Loucy (cell line): Measurements from ENCODE around the gene SRCIN1.

Source experiments
- H2AFZ ChIP-seq: fragments of 200-600 bp; sonication (generic); 2 replicates; pipeline ENCODE4 v1.6.0; 2016; ENCODE audit warnings: antibody characterized with exemption, mild to moderate bottlenecking, low read length, moderate library complexity
- H3F3A ChIP-seq: fragments of 200-600 bp; 2 replicates; pipeline ENCODE4 v1.6.0; 2016; ENCODE audit warnings: antibody characterized with exemption, low read depth, mild to moderate bottlenecking
- H3K27me3 ChIP-seq: fragments of 200-600 bp; sonication (generic); 2 replicates; pipeline ENCODE4 v1.6.1; 2014; ENCODE audit warnings: low read length, mild to moderate bottlenecking; ENCODE audit not compliant: insufficient read depth, poor library complexity, severe bottlenecking
- H3K36me3 ChIP-seq: fragments of 200-600 bp; sonication (generic); 2 replicates; pipeline ENCODE4 v1.6.1; 2016; ENCODE audit warnings: low read length; ENCODE audit not compliant: insufficient read depth
- H3K4me1 ChIP-seq: fragments of 200-600 bp; sonication (generic); 2 replicates; pipeline ENCODE4 v1.5.1; 2014; ENCODE audit warnings: low read length, mild to moderate bottlenecking; ENCODE audit not compliant: insufficient read depth, poor library complexity, severe bottlenecking
- H3K4me2 ChIP-seq: fragments of 200-600 bp; sonication (generic); 2 replicates; pipeline ENCODE4 v1.6.0; 2014; ENCODE audit warnings: antibody characterized with exemption, low read length, low read depth, mild to moderate bottlenecking; ENCODE audit not compliant: poor library complexity, severe bottlenecking
- H3K4me3 ChIP-seq: fragments of 200-600 bp; sonication (generic); 2 replicates; pipeline ENCODE4 v1.5.1; 2014; ENCODE audit warnings: low read length, mild to moderate bottlenecking, mixed read lengths; ENCODE audit not compliant: poor library complexity, severe bottlenecking
- H3K79me2 ChIP-seq: fragments of 200-600 bp; sonication (generic); 2 replicates; pipeline ENCODE4 v1.6.1; 2014; ENCODE audit warnings: low read length; ENCODE audit not compliant: insufficient read depth
- H3K9ac ChIP-seq: fragments of 200-600 bp; sonication (generic); 2 replicates; pipeline ENCODE4 v1.6.0; 2014; ENCODE audit warnings: mild to moderate bottlenecking, low read depth, low read length, moderate library complexity; ENCODE audit not compliant: poor library complexity, severe bottlenecking
- H3K9me2 ChIP-seq: fragments of 200-600 bp; sonication (generic); replicated peaks from 2 replicates; pipeline ENCODE4 v1.6.1; 2016; ENCODE audit warnings: low read depth, low read length, mixed read lengths
- H3K9me3 ChIP-seq: fragments of 200-600 bp; sonication (generic); 2 replicates; pipeline ENCODE4 v1.6.1; 2014; ENCODE audit warnings: mild to moderate bottlenecking, antibody characterized with exemption, low read length, low read depth; ENCODE audit not compliant: insufficient read depth
- H4K20me1 ChIP-seq: fragments of 200-600 bp; sonication (generic); 2 replicates; pipeline ENCODE4 v1.6.0; 2014; ENCODE audit warnings: antibody characterized with exemption, low read length, mild to moderate bottlenecking; ENCODE audit not compliant: insufficient read depth, poor library complexity, severe bottlenecking
- EZH2phosphoT487 ChIP-seq: fragments of 200-600 bp; IDR thresholded peaks from 2 replicates; pipeline ENCODE4 v1.6.1; 2018; ENCODE audit warnings: antibody characterized with exemption, mild to moderate bottlenecking, moderate library complexity, borderline replicate concordance
- TF ChIP-seq, protein P1 (sequence below): fragments of 200-600 bp; sonication (generic); conservative IDR thresholded peaks from 2 replicates; pipeline ENCODE4 v1.5.1; 2014; ENCODE audit warnings: mild to moderate bottlenecking, antibody characterized with exemption, low read length

Gene SRCIN1

DNA sequence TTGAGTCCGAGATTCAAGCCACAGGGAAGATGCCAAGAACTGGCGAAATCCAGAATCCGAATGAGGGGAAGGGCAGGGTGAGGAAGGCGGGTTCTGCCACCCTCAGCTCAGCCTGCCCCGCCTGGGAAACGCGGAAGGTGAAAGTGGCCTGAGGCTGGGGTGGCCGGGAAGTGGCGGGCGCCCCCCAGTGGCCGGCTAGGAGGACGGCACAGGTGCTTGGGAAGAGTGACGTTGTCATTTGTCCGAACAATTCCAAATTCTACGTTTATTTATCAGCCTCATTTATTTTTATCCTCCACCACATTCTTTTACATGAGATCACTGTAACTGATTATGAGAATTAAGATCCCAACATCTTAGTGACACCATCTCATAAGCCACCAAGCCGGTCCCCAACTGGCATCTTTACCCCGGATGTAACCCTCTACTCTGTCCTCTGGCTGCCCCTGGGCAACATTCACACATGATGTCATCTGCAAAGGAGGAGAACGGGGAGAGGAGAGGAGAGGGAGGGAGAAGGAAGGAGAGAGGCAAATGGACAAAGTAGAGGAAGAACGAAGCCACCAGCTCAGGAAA lies 21.3 kb downstream of the SRCIN1 start:
- no peaks in the 10 kb centered on the region for H3K9me2 ChIP-seq
- H2AFZ ChIP-seq: peak overlapping the region; percentile 74
- H3K9me3 ChIP-seq: no peaks in the 10 kb centered on the region
- no peaks in the 10 kb centered on the region for H3K36me3 ChIP-seq
- peak overlapping the region; percentile 37 for H3K9ac ChIP-seq
- TF ChIP-seq EZH2phosphoT487: no peak
- TF ChIP-seq, protein P1, sequence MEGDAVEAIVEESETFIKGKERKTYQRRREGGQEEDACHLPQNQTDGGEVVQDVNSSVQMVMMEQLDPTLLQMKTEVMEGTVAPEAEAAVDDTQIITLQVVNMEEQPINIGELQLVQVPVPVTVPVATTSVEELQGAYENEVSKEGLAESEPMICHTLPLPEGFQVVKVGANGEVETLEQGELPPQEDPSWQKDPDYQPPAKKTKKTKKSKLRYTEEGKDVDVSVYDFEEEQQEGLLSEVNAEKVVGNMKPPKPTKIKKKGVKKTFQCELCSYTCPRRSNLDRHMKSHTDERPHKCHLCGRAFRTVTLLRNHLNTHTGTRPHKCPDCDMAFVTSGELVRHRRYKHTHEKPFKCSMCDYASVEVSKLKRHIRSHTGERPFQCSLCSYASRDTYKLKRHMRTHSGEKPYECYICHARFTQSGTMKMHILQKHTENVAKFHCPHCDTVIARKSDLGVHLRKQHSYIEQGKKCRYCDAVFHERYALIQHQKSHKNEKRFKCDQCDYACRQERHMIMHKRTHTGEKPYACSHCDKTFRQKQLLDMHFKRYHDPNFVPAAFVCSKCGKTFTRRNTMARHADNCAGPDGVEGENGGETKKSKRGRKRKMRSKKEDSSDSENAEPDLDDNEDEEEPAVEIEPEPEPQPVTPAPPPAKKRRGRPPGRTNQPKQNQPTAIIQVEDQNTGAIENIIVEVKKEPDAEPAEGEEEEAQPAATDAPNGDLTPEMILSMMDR: peak; percentile 95
- H3K4me3 ChIP-seq: peak overlapping the region; percentile 13
- H3K4me2 ChIP-seq: peak overlapping the region; percentile 55
- no peaks in the 10 kb centered on the region for H3K79me2 ChIP-seq
- H3K4me1 ChIP-seq: peaks cover 34% of the 10 kb centered on the region
- H4K20me1 ChIP-seq: no peaks in the 10 kb centered on the region
- no peaks in the 10 kb centered on the region for H3F3A ChIP-seq
- no peaks in the 10 kb centered on the region for H3K27me3 ChIP-seq

DNA sequence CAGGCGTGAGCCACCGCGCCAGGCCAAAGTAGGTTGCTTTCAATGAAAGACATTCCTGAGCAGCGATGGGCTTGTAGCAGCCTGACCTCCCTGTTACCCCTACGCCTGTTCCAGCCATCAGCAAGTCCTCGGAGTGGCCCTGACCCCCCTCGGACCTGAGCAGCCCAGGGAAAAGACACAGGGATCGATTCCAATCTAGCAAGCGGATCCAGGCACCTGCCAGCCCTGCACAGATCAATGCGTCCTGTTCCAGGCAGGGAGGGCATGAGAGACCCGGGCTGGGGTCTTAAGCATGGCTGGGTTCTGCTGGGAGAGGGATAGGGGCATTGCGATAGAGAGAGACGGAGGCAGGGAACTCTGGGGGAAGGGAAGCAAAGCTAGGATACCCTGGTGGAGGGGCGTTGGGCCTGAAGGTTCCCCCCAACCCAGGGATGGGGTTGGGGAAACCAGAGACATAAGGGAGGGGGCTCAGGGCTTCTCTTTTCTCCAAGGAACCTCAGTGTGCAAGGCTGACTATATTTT lies 21.9 kb downstream of the SRCIN1 start:
- H3K27me3 ChIP-seq: no peaks in the 10 kb centered on the region
- peak overlapping the region; percentile 55 for H3K4me2 ChIP-seq
- H3K36me3 ChIP-seq: no peaks in the 10 kb centered on the region
- H2AFZ ChIP-seq: peak overlapping the region; percentile 74
- no peaks in the 10 kb centered on the region for H3K9me3 ChIP-seq
- H3K9ac ChIP-seq: peak overlapping the region; percentile 37
- peak overlapping the region; percentile 13 for H3K4me3 ChIP-seq
- no peak for TF ChIP-seq EZH2phosphoT487
- TF ChIP-seq, protein P1: no peak
- no peaks in the 10 kb centered on the region for H3F3A ChIP-seq
- H3K9me2 ChIP-seq: no peaks in the 10 kb centered on the region
- peaks cover 34% of the 10 kb centered on the region for H3K4me1 ChIP-seq
- H3K79me2 ChIP-seq: no peaks in the 10 kb centered on the region
- H4K20me1 ChIP-seq: no peaks in the 10 kb centered on the region

DNA sequence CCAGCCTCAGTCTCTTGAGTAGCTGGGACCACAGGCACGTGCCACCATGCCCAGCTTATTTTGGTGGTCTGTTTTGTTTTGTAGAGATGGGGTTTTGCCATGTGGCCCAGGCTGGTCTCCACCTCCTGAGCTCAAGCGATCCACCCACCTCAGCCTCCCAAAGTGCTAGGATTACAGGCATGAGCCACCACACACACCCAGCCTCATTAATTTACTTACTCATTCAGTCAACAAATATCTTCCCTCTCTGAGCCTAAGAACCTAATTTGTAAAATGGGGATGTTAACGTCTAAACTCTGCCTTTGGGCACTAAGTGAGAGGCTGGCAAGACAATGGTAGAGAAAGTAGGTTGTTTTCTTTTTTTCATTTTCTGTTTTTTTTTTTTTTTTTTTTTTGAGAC lies 22.6 kb downstream of the SRCIN1 start:
- peaks cover 32% of the 10 kb centered on the region for H3K4me1 ChIP-seq
- H3K27me3 ChIP-seq: no peaks in the 10 kb centered on the region
- no peak for TF ChIP-seq EZH2phosphoT487
- TF ChIP-seq, protein P1: no peak

More for the DNA sequence above, 22.6 kb downstream of the SRCIN1 start:
- no peak overlapping the region for H3K4me2 ChIP-seq
- no peaks in the 10 kb centered on the region for H3K9me3 ChIP-seq
- H3K36me3 ChIP-seq: no peaks in the 10 kb centered on the region
- H4K20me1 ChIP-seq: no peaks in the 10 kb centered on the region
- no peak overlapping the region for H3K9ac ChIP-seq
- no peak overlapping the region for H3K4me3 ChIP-seq
- no peaks in the 10 kb centered on the region for H3F3A ChIP-seq
- no peak overlapping the region for H2AFZ ChIP-seq
- no peaks in the 10 kb centered on the region for H3K9me2 ChIP-seq
- no peaks in the 10 kb centered on the region for H3K79me2 ChIP-seq
